Mesenteric fat pad (tissue), 1 donor: ENCODE results near the gene ACOT7. TPM values are rescaled to one million over a fixed set of nuclear protein-coding genes. Genes with fewer than 3 reads are reported as not detected.
"Not testable (repeated sequence)": the region's sequence is repeated elsewhere in the genome, so short reads cannot be mapped to it uniquely, and the experiment has no call there.

Experiments
- DNase-seq: peaks from one replicate; pipeline ENCODE4 v3.0.0-alpha.2; 2020; ENCODE audit warnings: low spot score
- microRNA-seq: library from miRNA; unstranded; fragments of <30 nt; microRNA quantifications from one replicate; pipeline ENCODE4 v1.2.0, GENCODE V29; 2020; ENCODE audit warnings: borderline number of aligned reads
- total RNA-seq: library from RNA; stranded (reverse); fragmentation: NEBNext Ultra II Directional; extraction: Animal tissue kit (Norgen Biotek cat#: 25700); gene quantifications from one replicate; pipeline ENCODE4 v1.2.1, GENCODE V29; 2021
- donor health status: DM: yes; HTN: yes; CAD: no.

The ACOT7 gene
- total RNA-seq, 1 donor from 2014 or later: 9.6 TPM

- no peak for DNase-seq
Observed at GRCh38 chr1:6239950-6240768, 153.4 kb downstream of the ACOT7 start.

DNA sequence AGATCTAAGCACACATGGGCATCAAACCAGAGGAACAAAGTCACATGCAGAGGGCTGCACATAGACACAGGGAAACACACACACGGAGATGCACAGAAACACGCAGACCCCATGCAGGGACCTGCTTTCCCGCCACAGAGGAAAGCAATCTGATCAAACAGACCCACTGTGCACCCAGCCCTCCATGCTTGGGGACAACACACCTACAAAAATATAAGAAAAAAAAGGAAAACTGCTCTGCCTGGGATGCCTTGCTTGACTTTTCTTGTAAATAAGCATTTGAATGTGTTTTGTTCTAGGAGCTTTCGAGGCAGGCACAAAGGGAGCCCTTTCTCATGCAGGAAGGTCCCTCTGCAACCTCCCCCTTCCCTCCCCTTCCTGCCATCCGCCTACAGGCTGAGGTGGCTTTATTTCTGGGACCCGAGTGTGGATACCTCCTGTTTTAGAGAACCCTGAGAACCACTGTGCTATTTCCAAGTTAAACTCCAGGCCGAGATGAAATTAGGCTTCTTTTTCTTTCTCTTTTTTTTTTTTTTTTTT lies 154.3 kb downstream of the ACOT7 start:
- DNase-seq: no peak

- no peak for DNase-seq
Observed at GRCh38 chr1:6237093-6237492, 156.5 kb downstream of the ACOT7 start.

DNA sequence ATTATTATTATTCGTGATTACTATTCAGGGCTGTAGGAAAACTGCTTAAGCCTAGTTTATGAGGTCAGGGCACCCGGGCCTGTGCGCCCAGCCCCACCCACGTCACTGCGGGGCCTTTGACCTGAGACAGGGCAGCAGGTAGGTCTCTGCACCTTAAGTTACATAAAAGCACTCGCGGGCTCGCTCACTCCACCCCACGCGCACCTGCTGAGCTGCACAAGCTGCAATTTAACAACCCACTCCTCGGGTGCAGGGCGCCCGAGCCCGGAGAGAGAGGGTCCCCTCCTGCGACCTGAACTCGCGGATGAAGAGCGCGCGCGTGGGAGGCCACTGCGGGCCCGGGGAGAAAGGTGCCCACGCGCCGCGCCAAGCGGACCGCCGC lies 158.3 kb downstream of the ACOT7 start:
- DNase-seq: no peak

DNA sequence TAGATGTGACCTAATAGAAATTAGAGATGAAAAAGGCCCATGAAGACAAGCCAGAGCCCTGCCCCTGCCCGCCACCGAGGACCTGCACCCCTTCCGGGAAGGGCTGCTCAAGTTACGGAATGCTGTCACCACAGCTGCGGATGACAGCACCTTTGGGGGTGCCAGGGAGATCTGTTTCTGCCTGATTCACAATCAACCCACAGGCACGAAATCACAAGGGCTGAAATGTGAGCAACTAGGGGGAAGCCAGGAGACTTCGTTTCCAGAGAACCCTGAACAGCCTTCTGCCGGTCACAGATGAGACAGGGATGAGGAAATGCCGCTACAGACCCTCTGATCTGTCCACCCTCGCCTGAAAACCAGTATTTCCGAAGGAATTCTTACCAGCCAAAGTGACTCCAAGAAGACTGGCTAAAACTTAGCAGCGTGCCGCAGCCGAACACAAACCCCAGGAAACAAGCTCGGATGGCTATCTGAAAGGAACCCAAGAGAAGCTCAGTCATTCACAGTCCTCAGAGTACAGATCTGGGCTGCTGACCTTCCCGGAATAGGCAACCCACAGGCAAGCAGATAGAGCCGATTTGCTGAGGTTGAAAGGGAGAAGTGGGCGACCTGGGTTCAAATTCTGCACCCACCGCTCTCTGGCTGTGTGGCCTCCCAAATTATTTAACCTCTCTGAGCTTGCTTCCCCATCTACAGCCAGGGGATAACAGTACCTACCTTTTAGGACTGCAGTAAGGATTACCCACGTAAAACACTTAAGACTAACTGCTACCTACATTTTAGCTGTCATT lies 158.9 kb downstream of the ACOT7 start:
- DNase-seq: no peak

DNA sequence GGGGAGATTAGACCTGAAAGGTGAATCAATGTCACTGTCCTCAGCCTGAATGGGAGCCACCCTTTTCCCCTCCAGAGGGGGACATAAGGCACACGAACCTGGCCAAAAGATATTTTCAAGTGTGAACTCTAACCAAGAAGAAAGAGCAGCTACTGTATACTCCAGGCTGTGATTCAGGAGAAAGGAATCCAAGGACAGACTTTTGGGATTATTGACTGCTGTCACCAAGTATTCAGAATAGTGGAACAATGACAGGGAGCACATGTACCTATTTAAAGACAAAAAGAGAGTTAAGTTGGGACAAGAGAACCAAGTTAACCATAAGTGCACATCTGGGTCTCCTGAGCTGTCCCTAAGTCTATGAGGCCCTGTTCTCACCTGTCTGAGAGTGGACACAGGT lies 160.2 kb downstream of the ACOT7 start:
- no peak for DNase-seq

GRCh38 chr1:6225651-6226050 lies 167.9 kb downstream of the ACOT7 start:
- no peak for DNase-seq

- DNase-seq: no peak
Observed at GRCh38 chr1:6224718-6225117, 168.8 kb downstream of the ACOT7 start.

- no peak for DNase-seq
Observed at GRCh38 chr1:6223617-6224016, 169.9 kb downstream of the ACOT7 start.

GRCh38 chr1:6222636-6223035 lies 170.9 kb downstream of the ACOT7 start:
- DNase-seq: no peak

DNA sequence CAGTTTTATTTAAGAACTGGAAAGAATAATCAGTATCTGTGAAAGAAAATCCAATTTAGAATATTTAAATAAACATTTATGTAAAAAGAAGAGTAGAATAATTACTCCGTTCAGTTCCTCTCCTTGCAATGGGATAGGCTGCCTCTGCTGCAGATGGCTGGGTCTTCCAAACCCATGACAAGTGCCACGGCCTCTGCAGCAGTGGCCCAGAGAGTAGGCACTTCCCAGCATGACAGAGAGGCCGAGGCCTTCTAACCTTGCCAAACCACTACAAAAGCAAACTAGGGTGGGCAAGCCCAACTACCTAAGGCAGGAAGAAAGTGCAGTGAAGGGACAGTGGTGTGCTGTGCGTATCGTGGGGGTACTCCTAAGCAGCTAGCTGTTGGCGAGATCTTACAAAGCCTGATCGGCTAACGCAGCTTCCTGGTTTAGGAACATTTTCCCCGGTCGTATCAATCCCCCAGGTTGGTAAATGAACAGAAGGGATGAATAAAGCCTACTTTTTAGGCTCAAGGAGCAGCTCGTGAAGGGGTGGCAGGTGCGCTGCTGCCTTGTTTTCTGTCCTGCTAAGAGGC lies 172.3 kb downstream of the ACOT7 start:
- no peak for DNase-seq

GRCh38 chr1:6220236-6220635 lies 173.3 kb downstream of the ACOT7 start:
- no peak for DNase-seq

GRCh38 chr1:6219641-6220040 lies 173.9 kb downstream of the ACOT7 start:
- DNase-seq: not testable (repeated sequence)

DNA sequence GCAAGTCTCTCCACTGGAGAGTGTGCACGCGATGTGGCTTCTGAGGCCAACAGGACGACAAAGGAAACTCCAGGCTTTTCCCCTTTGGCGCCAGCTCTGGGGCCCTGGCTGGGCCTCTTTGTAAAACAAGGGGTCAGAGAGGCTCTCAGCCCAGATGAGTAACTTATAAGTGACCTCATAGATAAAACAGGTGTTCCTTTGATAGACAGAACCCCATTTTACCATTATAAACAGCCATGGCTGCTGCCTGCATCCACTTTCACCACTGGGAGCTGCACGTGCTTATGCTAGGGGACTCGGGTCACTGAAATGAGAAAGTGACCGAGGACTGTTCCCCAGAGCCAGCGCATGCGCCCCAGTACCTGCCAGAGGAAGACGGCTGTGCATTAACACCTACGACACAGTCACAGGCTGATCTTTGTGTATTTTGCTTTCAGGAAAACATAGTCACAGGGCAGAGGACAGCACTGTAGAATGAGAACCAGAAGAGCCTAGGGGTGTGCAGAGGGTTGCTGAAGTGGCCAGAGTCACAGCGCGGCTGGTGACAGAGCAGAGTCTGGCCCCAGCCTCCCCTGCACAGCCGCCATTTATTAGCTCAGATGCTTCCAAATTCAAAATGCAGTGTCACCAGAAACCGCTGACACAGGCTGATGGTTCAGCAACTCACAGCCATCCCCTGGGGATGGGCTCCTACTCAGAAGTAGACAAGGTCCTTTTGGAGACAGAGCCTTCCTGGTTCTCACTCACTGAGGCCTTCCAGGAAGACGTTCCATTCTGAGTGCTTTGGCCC lies 175.0 kb downstream of the ACOT7 start:
- DNase-seq: no peak

Small RNA genes lying within 50 kb of the gene (microRNA-seq; reads per million reads assigned to microRNA genes)
- not detected for gene MIR4252

Other genes with a start within 250 kb of the ACOT7 start
- gene CHD5, start 213.4 kb downstream of the ACOT7 start, total RNA-seq: 0.13 TPM
- gene RPL22, start 194.2 kb downstream of the ACOT7 start, total RNA-seq: 264 TPM
- 14.7 TPM for gene RNF207, start 187.6 kb downstream of the ACOT7 start, total RNA-seq
- 72.9 TPM for gene ICMT, start 157.8 kb downstream of the ACOT7 start, total RNA-seq
- gene HES3, start 149.6 kb downstream of the ACOT7 start, total RNA-seq: not detected
- gene GPR153, start 132.7 kb downstream of the ACOT7 start, total RNA-seq: 32.3 TPM
- 0.19 TPM for gene HES2, start 26.2 kb upstream of the ACOT7 start, total RNA-seq
- 0.80 TPM for gene ESPN, start 31.0 kb upstream of the ACOT7 start, total RNA-seq
- 6.0 TPM for gene TNFRSF25, start 72.4 kb upstream of the ACOT7 start, total RNA-seq
- gene PLEKHG5, start 97.9 kb upstream of the ACOT7 start, total RNA-seq: 9.3 TPM
- 23.2 TPM for gene NOL9, start 160.7 kb upstream of the ACOT7 start, total RNA-seq
- gene TAS1R1, start 161.5 kb upstream of the ACOT7 start, total RNA-seq: not detected
- gene ZBTB48, start 186.2 kb upstream of the ACOT7 start, total RNA-seq: 18.9 TPM
- gene KLHL21, start 209.1 kb upstream of the ACOT7 start, total RNA-seq: 23.4 TPM
- gene PHF13, start 220.0 kb upstream of the ACOT7 start, total RNA-seq: 13.3 TPM
- 13.3 TPM for gene THAP3, start 231.1 kb upstream of the ACOT7 start, total RNA-seq